COLO668 (cell line): Measurements from ENCODE around the gene FAM171A1.
A peak's percentile ranks its signal among the peaks of the same experiment; 100 is the strongest.

Experiments used
- DNase-seq: peaks from one replicate; lab custom pipeline; 2025; ENCODE audit not compliant: unreplicated experiment; lab: John Stamatoyannopoulos, UW

The FAM171A1 gene

GRCh38 chr10:15180736-15181135 is 190.4 kb downstream of the FAM171A1 start:
- no peak for DNase-seq

DNA sequence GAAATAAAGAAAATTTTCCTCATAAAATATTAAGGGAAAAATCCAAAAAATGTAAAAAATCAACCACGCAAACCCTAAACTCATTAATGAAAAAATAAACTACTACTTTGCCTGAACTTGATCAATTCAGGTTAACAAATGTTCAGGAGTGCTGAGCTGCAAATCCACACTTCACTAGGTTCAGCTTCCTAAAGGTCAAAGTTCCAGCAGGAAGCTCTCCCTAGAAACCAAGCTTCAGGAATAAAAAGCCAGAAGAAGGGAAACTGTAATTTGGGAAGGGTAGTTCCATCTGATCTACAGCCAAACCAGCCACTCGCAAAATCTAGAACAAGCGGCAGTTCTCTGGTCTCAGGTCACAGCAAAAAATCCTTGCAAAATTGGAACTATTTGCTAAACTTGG is 194.8 kb downstream of the FAM171A1 start:
- DNase-seq: no peak

GRCh38 chr10:15175587-15175986 is 195.5 kb downstream of the FAM171A1 start:
- no peak for DNase-seq

GRCh38 chr10:15172306-15172840 is 198.7 kb downstream of the FAM171A1 start:
- no peak for DNase-seq

- DNase-seq: no peak
These were observed 201.3 kb downstream of the FAM171A1 start for GRCh38 chr10:15169555-15170401.

DNA sequence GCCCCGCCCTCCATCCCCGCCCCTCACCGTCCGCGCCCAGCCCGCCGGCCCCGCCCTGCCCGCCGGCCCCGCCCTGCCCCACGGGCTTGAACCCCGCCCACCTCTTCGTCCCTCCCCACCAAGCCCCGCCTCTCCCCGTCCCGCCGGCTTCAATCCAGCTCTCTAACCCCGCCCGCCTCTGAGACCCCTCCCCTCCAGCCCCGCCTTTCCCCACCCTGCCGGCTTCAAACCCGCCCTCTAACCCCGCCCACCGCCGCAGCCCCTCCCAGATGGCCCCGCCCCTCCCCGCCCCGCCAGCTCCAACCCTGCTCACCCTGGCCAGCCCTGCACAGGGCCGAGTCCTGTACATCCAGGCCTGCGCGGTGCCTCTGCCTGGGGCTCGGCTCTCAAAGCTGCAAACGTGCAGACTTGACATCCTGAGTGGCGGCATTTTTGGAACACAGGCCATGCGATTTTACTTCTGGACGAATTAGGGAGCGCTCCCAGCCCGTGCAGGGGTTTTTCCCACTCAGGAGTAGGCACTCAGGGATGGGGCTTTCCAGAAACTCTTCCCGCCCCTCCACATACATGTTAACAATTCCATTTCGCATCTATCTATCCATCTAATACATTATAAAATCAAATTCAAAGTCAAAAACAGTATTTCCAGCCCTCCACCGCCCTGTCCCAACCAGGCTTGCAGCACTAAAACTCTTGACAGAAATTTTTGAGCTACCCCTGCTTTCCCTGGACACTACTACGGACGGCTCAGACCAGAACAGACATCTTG is 202.1 kb downstream of the FAM171A1 start:
- peak; percentile 87 for DNase-seq

- DNase-seq: peak; percentile 87
These were observed 202.8 kb downstream of the FAM171A1 start, which contains the start of gene NMT2 for GRCh38 chr10:15168291-15168785. TSS of gene NMT2 (minus strand) at chr10:15168693. CDS start at chr10:15168612, 81 bp downstream.

- DNase-seq: peak; percentile 52
These were observed 203.4 kb downstream of the FAM171A1 start for GRCh38 chr10:15167411-15168290.

- DNase-seq: no peak
These were observed 204.8 kb downstream of the FAM171A1 start for GRCh38 chr10:15166325-15166724.

- DNase-seq: no peak
These were observed 207.7 kb downstream of the FAM171A1 start for GRCh38 chr10:15163253-15163828.
